NCI-H2029 (cell line): ENCODE results near the gene MYLK4.

Experiments
- DNase-seq: peaks from one replicate; lab custom pipeline; 2025; lab: John Stamatoyannopoulos, UW

The MYLK4 gene

DNA sequence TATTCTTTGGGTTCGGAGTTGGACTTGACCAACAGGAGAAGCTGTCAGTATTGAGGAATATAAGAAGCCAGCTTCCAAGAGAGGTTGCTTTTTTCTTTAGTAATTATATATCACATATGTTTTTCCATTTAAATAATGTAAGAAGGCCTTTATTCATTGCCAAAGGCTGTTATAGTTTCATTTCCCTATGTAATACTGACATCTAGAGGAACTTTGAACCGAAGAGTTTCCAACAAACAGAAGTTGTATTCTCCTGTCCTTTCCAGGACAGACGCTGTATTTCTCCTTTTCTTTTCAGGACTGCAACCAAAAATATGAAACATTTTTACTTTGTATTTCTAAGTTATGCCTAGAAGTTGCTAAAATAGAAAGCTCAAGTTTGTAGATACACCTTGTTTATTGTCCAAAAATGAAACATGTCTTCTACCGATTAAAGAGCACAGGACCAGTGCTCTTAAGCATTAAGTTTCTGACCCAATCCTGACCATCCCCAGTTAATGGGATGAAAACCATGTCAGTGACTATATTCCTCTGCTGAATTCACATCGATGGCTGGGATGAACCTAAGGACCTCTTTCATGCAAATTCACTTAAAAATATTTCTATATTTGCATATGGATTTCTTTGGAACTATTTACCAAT, 55.1 kb downstream of the MYLK4 start:
- DNase-seq: peak; percentile 24

DNA sequence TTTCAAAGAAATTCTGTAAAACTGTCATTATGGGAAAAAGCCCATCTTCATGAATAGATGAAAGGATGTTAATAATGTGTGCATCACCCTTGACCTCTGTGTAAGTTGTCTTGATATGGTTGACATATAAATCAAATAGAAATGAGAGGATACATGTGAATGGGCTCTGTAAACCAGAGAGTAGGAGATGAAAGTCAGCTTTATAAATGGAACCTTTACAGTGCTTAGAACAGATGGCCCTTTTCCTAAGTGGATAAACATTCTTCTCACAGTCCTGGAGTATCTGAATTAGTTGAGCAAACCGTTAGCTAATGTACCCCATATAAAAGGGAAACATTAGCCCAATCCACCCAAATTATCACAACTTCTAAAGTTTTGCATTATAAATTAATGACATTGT, 57.5 kb downstream of the MYLK4 start:
- no peak for DNase-seq

GRCh38 chr6:2688401-2689064, 62.2 kb downstream of the MYLK4 start:
- no peak for DNase-seq

- no peak for DNase-seq
These were observed 63.3 kb downstream of the MYLK4 start for GRCh38 chr6:2687456-2687855.

DNA sequence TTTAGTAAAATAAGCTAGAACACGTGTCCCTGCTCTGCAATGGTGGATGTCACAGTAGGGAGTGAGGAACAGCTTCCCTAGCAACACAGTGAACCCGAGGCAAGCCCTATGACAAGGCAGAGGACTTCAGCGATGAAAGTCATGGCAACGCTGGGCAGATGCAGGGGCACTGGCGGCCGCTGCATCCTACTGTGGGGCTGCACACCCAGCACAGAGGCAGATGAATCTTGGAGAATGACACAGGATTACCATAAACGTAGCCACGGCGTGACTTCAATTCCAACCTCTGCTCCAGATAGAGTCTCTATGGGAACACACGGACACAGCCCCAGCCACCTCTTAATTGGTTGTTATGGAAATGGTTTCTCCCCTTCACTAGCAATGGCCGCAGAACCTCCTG, 64.2 kb downstream of the MYLK4 start:
- DNase-seq: no peak

DNA sequence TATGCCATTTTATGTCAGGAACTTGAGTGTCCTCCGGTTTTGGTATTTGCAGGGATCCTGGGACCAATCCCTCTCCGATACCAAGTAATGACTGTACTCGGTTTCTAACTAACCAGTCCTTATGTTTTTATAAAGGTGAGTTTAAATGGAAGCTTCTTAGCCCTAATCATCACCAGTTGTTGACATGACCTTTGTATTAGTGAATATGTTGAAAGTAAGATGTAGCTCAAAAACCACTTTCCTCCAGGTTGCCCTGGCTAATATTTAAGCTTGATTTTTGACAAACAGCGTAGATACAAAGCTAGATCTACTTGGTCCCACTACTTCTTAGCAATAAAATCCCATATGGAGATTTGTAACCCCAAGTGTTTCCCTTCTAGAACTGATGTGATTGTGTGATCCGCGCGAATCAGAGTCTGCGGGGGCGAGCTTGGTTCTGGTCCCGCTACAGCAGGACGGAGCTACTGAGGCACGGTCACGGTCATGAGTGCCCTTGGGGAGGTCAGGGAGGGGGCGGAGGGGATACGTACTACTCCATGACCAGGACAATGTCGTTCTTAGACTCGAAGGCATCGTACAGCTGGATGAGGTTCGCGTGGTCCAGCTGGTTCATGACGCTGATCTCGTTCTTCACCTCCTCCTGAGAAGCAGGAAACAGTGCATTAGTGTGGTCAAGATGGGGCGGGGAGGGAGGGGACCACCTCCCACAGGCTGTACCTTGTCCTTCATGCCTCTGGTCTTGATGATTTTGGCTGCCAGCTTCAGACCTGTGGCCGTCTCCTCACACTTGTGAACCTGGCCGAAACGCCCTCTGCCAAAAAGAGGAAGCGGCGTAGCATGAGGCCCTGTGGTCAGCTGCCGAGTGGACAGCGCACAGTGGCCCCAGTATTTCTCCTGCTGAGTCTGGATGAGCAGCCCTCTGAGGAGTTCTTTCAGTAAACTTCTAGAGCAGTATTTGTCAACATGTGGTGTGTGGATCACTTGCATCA, 65.7 kb downstream of the MYLK4 start:
- no peak for DNase-seq

- no peak for DNase-seq
These were observed 66.5 kb downstream of the MYLK4 start for GRCh38 chr6:2684103-2684749.

- peak; percentile 32 for DNase-seq
These were observed 70.3 kb downstream of the MYLK4 start for GRCh38 chr6:2680264-2680922.

GRCh38 chr6:2677080-2677593, 73.6 kb downstream of the MYLK4 start:
- no peak for DNase-seq

GRCh38 chr6:2676048-2676447, 74.7 kb downstream of the MYLK4 start:
- no peak for DNase-seq

- no peak for DNase-seq
These were observed 75.9 kb downstream of the MYLK4 start for GRCh38 chr6:2674857-2675256.

GRCh38 chr6:2669067-2669700, 81.5 kb downstream of the MYLK4 start:
- DNase-seq: no peak

DNA sequence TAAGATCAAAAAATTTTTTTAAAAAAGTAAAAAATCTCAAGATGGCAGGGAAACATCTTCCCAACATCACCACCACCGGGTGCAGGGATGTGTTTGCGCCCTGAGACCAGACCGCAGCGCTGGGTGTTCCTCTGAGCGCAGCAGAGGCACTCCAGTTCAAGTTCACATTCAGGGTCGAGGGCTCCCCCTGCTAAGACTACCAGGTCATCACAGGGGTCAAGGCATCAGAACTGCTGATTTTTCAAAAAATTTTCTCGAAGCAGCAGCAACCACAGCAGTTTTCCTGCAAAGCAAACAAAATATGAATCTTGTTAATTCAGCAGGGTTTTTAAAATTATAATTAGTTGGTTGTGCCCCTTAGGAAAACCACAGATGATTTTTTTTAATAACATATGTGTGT, 83.1 kb downstream of the MYLK4 start:
- DNase-seq: no peak

- no peak for DNase-seq
These were observed 83.7 kb downstream of the MYLK4 start for GRCh38 chr6:2666906-2667575.

GRCh38 chr6:2665146-2666070, 85.3 kb downstream of the MYLK4 start:
- no peak for DNase-seq

DNA sequence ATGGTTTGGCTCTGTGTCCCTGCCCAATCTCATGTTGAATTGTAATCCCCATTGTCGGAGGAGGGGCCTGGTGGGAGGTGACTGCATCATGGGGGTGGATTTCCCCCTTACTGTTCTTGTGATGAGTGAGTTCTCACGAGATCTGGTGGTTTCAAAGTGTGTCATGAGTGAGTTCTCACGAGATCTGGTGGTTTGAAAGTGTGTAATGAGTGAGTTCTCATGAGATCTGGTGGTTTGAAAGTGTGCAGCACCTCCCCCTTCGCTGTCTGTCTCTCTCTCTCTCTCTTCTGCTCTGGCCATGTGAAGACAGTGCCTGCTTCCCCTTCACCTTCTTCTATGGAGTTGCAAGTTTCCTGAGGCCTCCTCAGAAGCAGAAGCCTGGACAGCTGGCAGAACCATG, 87.6 kb downstream of the MYLK4 start:
- no peak for DNase-seq

GRCh38 chr6:2661651-2662050, 89.1 kb downstream of the MYLK4 start:
- no peak for DNase-seq

DNA sequence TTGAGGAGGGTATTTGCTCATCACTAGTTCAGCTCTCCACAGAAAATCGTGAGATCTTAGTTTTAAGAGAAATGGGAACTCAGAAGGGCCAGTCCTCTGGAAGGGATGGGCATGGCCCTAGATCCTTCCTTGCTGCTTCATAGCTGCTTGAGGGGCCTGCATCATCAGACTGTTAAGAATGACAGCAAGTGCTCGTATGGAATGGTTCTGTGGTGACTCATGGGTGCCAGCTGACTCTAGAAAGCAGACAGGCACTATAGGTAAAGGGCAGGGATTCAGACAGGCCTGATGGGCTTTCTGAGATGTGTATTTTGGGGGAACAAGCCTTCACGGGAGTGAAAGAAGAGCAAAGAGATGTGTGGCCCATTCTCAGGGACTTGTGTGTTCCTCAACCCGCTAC, 90.8 kb downstream of the MYLK4 start:
- no peak for DNase-seq

DNA sequence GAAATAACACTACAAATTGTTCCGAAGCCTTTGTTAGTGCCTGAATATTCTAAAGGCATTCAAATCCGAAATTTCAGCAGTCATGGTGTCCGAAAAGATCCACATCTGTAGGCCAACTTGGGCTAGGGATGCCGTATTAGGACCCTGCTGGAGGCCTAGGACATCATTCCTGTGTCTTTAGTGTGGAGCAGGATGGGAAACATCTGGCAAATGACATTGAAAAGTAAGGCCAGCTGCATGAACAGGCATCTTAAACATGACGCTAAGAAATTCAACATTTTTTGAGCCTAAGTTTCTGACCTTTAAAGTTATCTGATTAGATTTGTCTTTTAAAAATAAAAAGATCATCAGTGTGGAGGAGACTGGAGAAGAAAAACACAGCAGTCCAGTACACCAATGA, 91.3 kb downstream of the MYLK4 start:
- no peak for DNase-seq
